Lower leg skin (tissue), 4 donors: ENCODE data around the gene ZNHIT1. TPM values are rescaled to one million over a fixed set of nuclear protein-coding genes. Genes with fewer than 3 reads are reported as not detected.
A peak's percentile ranks its signal among the peaks of the same experiment; 100 is the strongest.

ENCODE experiments used
- DNase-seq, 2 donors: peaks; one replicate each; pipeline ENCODE4 v3.0.0-alpha.2; 2019; ENCODE audit warnings: low spot score in 2 of 2
- H3K4me3 ChIP-seq: fragments of 200-600 bp; sonication (generic); 2 replicates; pipeline ENCODE4 v1.5.1; 2017; ENCODE audit warnings: mild to moderate bottlenecking, low read depth; ENCODE audit not compliant: poor library complexity, severe bottlenecking
- CTCF ChIP-seq, 3 donors: fragments of 450-650 bp; IDR thresholded peaks; one replicate each; pipeline ENCODE4 v1.5.1; 2016; ENCODE audit warnings: antibody characterized with exemption in 3 of 3, mild to moderate bottlenecking in 3 of 3, moderate library complexity in 2 of 3
- POLR2A ChIP-seq, 2 donors: fragments of 450-650 bp; IDR thresholded peaks; one replicate each; pipeline ENCODE4 v1.6.1; 2016 to 2017; ENCODE audit warnings: antibody characterized with exemption in 2 of 2, mild to moderate bottlenecking in 1 of 2, moderate library complexity in 1 of 2
- WGBS, 2 donors: methylation state at CpG; one replicate each; pipeline ENCODE4 v1.1.5; 2018; 5-methylcytosine and 5-hydroxymethylcytosine counted together
- intact Hi-C: fragments of 100-400 bp; cut with DNase I; formaldehyde crosslinking; loops from one replicate; pipeline ENCODE4 v1.15.0; 2023; ENCODE audit warnings: low total_unique reads
- total RNA-seq, 4 donors: library from RNA; depleted of rRNA; stranded (reverse); fragments of >200 nt; gene quantifications; one replicate each; pipeline ENCODE4 v1.1.0, GENCODE V29; 2016

ZNHIT1 gene
- total RNA-seq, result 10 to 100 TPM; 45.3 to 87.6 (median 72.3) TPM

- H3K4me3 ChIP-seq, result peak within 1 kb of the TSS; percentile 80
- peak; percentile 96 to 99 for DNase-seq
- intact Hi-C loops, result no loop called here
- TF ChIP-seq CTCF (IDR thresholded peaks at IDR 0.05) (no peak), POLR2A (IDR thresholded peaks at IDR 0.05) (no peak)
- 0 to 1% methylated on average over 25 to 57 of the region's 57 CpGs for WGBS, 2 donors
These were observed at the start of gene ZNHIT1, which contains the start of gene PLOD3 for GRCh38 chr7:101217388-101218235. TSS of gene ZNHIT1 (plus strand) at chr7:101218165. CDS start at chr7:101218196, 31 bp downstream. TSS of gene PLOD3 (minus strand) at chr7:101217581. CDS start at chr7:101217274, 307 bp downstream.

- 4 to 5% methylated on average over 6 of the region's 6 CpGs for whole genome bisulfite sequencing, 2 donors
- no peak for TF ChIP-seq CTCF (IDR thresholded peaks at IDR 0.05)
- TF ChIP-seq POLR2A (IDR thresholded peaks at IDR 0.05), result no peak
- no peak for DNase-seq
- intact Hi-C loops, result no loop called here
- H3K4me3 ChIP-seq, result no peak overlapping the region
These were observed 49.4 kb upstream of the ZNHIT1 start for GRCh38 chr7:101168412-101169049.

GRCh38 chr7:101169110-101169837 is 48.7 kb upstream of the ZNHIT1 start:
- no peak for DNase-seq
- no peak for TF ChIP-seq CTCF (IDR thresholded peaks at IDR 0.05)
- intact Hi-C loops, result no loop called here
- 1 to 2% methylated on average over 18 of the region's 18 CpGs for WGBS, 2 donors
- H3K4me3 ChIP-seq, result no peak overlapping the region

GRCh38 chr7:101169838-101170551 is 48.0 kb upstream of the ZNHIT1 start:
- TF ChIP-seq POLR2A (IDR thresholded peaks at IDR 0.05), result no peak
- peak in 1 of 3 donors; percentile 62 for TF ChIP-seq CTCF (IDR thresholded peaks at IDR 0.05)
- no peak overlapping the region for H3K4me3 ChIP-seq
- intact Hi-C loops, result no loop called here
- WGBS, 2 donors, result 0% methylated on average over 31 to 33 of the region's 33 CpGs
- DNase-seq, result peak; percentile 46 to 95
